MM.1S (cell line): ENCODE measurements around the gene MIGA2.

ENCODE experiments used
- DNase-seq: peaks from one replicate; pipeline ENCODE4 v3.0.0-alpha.2; 2015
- H2AFZ ChIP-seq: fragments of 300-600 bp; sonication (generic); 2 replicates; pipeline ENCODE4 v1.6.0; 2016; ENCODE audit warnings: antibody characterized with exemption, low read length
- H3F3A ChIP-seq: fragments of 300-600 bp; sonication (generic); 2 replicates; pipeline ENCODE4 v1.6.1; 2016; ENCODE audit warnings: mild to moderate bottlenecking, antibody characterized with exemption, low read length, moderate library complexity, mixed read lengths; ENCODE audit not compliant: insufficient read depth
- H3K27ac ChIP-seq: fragments of 300-600 bp; sonication (generic); 2 replicates; pipeline ENCODE4 v1.5.1; 2016; ENCODE audit warnings: mild to moderate bottlenecking, low read length
- H3K27me3 ChIP-seq: fragments of 300-600 bp; sonication (generic); replicated peaks from 2 replicates; pipeline ENCODE4 v1.6.0; 2016; ENCODE audit warnings: low read length; ENCODE audit not compliant: insufficient read depth
- H3K36me3 ChIP-seq: fragments of 300-600 bp; sonication (generic); replicated peaks from 2 replicates; pipeline ENCODE4 v1.6.1; 2016; ENCODE audit warnings: mild to moderate bottlenecking, low read length, mixed read lengths; ENCODE audit not compliant: insufficient read depth
- H3K4me1 ChIP-seq: fragments of 300-600 bp; sonication (generic); 2 replicates; pipeline ENCODE4 v1.6.1; 2016; ENCODE audit warnings: low read length, mixed read lengths
- H3K4me2 ChIP-seq: fragments of 300-600 bp; sonication (generic); 2 replicates; pipeline ENCODE4 v1.6.0; 2016; ENCODE audit warnings: low read depth, low read length
- H3K4me3 ChIP-seq: fragments of 300-600 bp; sonication (generic); 2 replicates; pipeline ENCODE4 v1.5.1; 2016; ENCODE audit warnings: low read length, mixed read lengths
- H3K79me2 ChIP-seq: fragments of 300-600 bp; sonication (generic); 2 replicates; pipeline ENCODE4 v1.6.1; 2016; ENCODE audit warnings: mixed run types, low read length, mixed read lengths
- H3K9ac ChIP-seq: fragments of 300-600 bp; sonication (generic); 2 replicates; pipeline ENCODE4 v1.6.1; 2016; ENCODE audit warnings: low read length, mixed read lengths
- H3K9me2 ChIP-seq: fragments of 300-600 bp; sonication (generic); replicated peaks from 2 replicates; pipeline ENCODE4 v1.6.1; 2016; ENCODE audit warnings: mild to moderate bottlenecking, low read length, mixed read lengths; ENCODE audit not compliant: insufficient read depth
- H3K9me3 ChIP-seq: fragments of 300-600 bp; sonication (generic); replicated peaks from 2 replicates; pipeline ENCODE4 v1.6.1; 2016; ENCODE audit warnings: mild to moderate bottlenecking, low read length, mixed read lengths; ENCODE audit not compliant: insufficient read depth
- H4K20me1 ChIP-seq: fragments of 300-600 bp; sonication (generic); 2 replicates; pipeline ENCODE4 v1.6.1; 2016; ENCODE audit warnings: mild to moderate bottlenecking, low read length, moderate library complexity, mixed read lengths; ENCODE audit not compliant: insufficient read depth
- CTCF ChIP-seq: fragments of 300-600 bp; sonication (generic); IDR thresholded peaks from 2 replicates; pipeline ENCODE4 v1.5.1; 2016; ENCODE audit warnings: antibody characterized with exemption, low read length, mixed read lengths
- EZH2 ChIP-seq: fragments of 300-600 bp; sonication (generic); optimal IDR thresholded peaks from 2 replicates; pipeline ENCODE3; 2017; ENCODE audit warnings: low read depth, mild to moderate bottlenecking, antibody characterized with exemption, low read length, mixed read lengths
- EZH2phosphoT487 ChIP-seq: fragments of 300-600 bp; sonication (generic); IDR thresholded peaks from 2 replicates; pipeline ENCODE4 v1.6.1; 2018; ENCODE audit warnings: antibody characterized with exemption, low read length

MIGA2 gene

DNA sequence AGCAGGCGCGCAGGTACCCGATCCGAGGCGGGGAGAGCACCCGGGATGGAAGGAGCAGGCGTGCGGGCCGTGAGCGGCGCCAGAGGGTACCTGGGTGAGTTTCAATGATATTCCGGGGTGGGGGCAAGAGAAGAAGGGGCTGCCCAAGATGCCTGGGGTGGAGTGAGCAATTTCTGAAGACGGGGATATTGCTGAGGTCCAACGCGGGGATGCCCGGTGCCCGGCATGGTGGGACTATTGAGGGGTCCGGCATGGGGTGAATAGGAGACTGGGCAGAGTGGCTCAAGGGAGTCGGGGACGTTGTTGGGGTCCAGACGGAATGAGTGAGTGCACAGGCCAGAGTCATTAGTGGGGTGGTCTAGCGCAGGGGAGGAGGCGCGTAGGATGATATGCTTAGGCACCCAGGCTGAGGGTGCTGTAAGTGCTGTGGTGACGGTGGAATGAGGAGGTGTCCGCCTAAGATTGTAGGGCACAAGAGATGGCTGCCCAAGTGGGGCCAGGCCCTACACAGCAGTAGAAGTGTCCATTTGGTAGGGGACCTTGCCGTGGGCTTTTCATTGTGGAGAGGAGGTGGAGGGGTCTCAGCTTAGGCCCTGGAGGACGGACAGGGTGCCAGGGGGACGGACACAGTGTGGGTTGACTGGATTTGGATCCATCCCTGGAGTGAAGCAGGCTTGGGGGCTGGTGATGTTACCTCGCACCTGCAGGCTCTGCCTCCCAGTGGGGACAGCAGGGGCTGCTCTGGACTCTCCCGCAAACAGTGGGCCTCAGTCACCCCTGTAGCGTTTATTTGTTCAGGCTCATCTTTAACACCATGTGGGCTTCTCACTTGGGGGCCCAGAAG lies 719 bp downstream of the MIGA2 start:
- Histone ChIP-seq H3K4me3 (peak overlapping the region; percentile 98), H4K20me1 (no peaks in the 10 kb centered on the region), H3K27me3 (no peaks in the 10 kb centered on the region), H3K9ac (peak overlapping the region; percentile 81), H3K4me2 (peak overlapping the region; percentile 92), H3K9me3 (no peaks in the 10 kb centered on the region), H3K4me1 (peaks cover 14% of the 10 kb centered on the region), H3K27ac (no peak overlapping the region; the same call in 1 of the 2 replicates), H3F3A (peaks cover 5% of the 10 kb centered on the region; the same call in 1 of the 2 replicates), H3K79me2 (peaks cover 34% of the 10 kb centered on the region), H2AFZ (peak overlapping the region; percentile 97), H3K36me3 (0 out of 2 replicates have a peak, but pooled peaks cover 1% of the 10 kb centered on the region), H3K9me2 (no peaks in the 10 kb centered on the region)
- no peak for DNase-seq
- TF ChIP-seq CTCF = no peak
- TF ChIP-seq EZH2 = no peak
- TF ChIP-seq EZH2phosphoT487 = no peak

DNA sequence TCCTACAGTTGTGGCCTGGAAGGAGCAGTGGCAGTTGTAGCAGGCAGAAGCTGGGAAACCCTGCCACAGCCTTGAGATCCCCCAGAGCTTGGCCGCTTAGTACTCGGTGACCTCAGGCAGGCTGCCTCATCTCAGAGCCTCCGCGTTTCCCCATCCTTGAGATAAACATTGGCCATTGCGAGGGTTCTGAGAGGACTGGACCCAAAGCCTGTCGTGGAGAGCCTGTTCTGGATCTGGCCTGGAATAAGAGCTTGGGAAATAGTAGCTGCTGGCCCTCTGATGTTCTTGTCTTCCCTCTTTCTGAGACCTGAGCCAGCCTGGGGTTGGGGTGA lies 1.3 kb downstream of the MIGA2 start:
- Histone ChIP-seq H3K4me3 (peak overlapping the region; percentile 98), H3K9me3 (no peaks in the 10 kb centered on the region)

GRCh38 chr9:129038109-129038852 lies 1.9 kb downstream of the MIGA2 start:
- Histone ChIP-seq H3K9ac (no peak overlapping the region), H3K4me3 (no peak overlapping the region), H3K27ac (no peak overlapping the region)

More for the DNA sequence above, 1.3 kb downstream of the MIGA2 start:
- peaks cover 5% of the 10 kb centered on the region; the same call in 1 of the 2 replicates for H3F3A ChIP-seq
- no peak for TF ChIP-seq EZH2
- TF ChIP-seq EZH2phosphoT487 = no peak
- TF ChIP-seq CTCF = no peak
- 0 out of 2 replicates have a peak, but pooled peaks cover 4% of the 10 kb centered on the region for H3K36me3 ChIP-seq
- peak overlapping the region; percentile 92 for H3K4me2 ChIP-seq
- peaks cover 34% of the 10 kb centered on the region for H3K79me2 ChIP-seq
- H3K4me1 ChIP-seq = peaks cover 14% of the 10 kb centered on the region
- H3K9ac ChIP-seq = peak overlapping the region; percentile 81; the same call in 1 of the 2 replicates
- no peaks in the 10 kb centered on the region for H4K20me1 ChIP-seq
- no peak overlapping the region for H2AFZ ChIP-seq
- no peak overlapping the region for H3K27ac ChIP-seq
- DNase-seq = no peak
- H3K27me3 ChIP-seq = no peaks in the 10 kb centered on the region
- H3K9me2 ChIP-seq = no peaks in the 10 kb centered on the region

More at GRCh38 chr9:129038109-129038852, 1.9 kb downstream of the MIGA2 start:
- Histone ChIP-seq H3K79me2 (peaks cover 34% of the 10 kb centered on the region), H3K9me2 (no peaks in the 10 kb centered on the region), H3K4me1 (peaks cover 14% of the 10 kb centered on the region), H3F3A (peaks cover 5% of the 10 kb centered on the region; the same call in 1 of the 2 replicates), H3K27me3 (no peaks in the 10 kb centered on the region), H3K9me3 (no peaks in the 10 kb centered on the region), H3K36me3 (0 out of 2 replicates have a peak, but pooled peaks cover 4% of the 10 kb centered on the region), H4K20me1 (no peaks in the 10 kb centered on the region), H3K4me2 (peak overlapping the region; percentile 92), H2AFZ (no peak overlapping the region)
- DNase-seq = no peak
- TF ChIP-seq CTCF (no peak), EZH2phosphoT487 (no peak), EZH2 (no peak)
